SK-N-SH treated with all-trans-retinoic acid at 6 μM for 48 hours (cell line): ENCODE results near the gene DHCR24.

Experiments
- ATAC-seq: fragments of 200-7000 bp; cut with Tn5 transposase; 3 replicates; pipeline ENCODE4 v1.9.1; 2020; ENCODE audit warnings: mild to moderate bottlenecking, moderate library complexity
- ARNTL ChIP-seq: fragments of 450-650 bp; formaldehyde crosslinking; IDR thresholded peaks from 2 replicates; pipeline ENCODE4 v1.5.0; 2020; ENCODE audit warnings: low read depth, mild to moderate bottlenecking, moderate library complexity, borderline replicate concordance
- BACH2 ChIP-seq: fragments of 250-450 bp; sonication (Bioruptor Pico); IDR thresholded peaks from 2 replicates; pipeline ENCODE4 v1.9.0; 2021; ENCODE audit warnings: mild to moderate bottlenecking, borderline replicate concordance
- CREB5 ChIP-seq: fragments of 250-450 bp; sonication (Bioruptor Pico); IDR thresholded peaks from 2 replicates; pipeline ENCODE4 v1.5.1; 2020; ENCODE audit warnings: low read depth, mild to moderate bottlenecking, moderate library complexity
- CSDC2 ChIP-seq: fragments of 250-450 bp; sonication (Bioruptor Pico); IDR thresholded peaks from 2 replicates; pipeline ENCODE4 v1.5.0; 2020; ENCODE audit warnings: mild to moderate bottlenecking, moderate library complexity
- ISL1 ChIP-seq: fragments of 250-450 bp; sonication (Bioruptor Pico); IDR thresholded peaks from 2 replicates; pipeline ENCODE4 v2.1.2; 2022; ENCODE audit warnings: mild to moderate bottlenecking, moderate library complexity
- OSR1 ChIP-seq: fragments of 250-450 bp; sonication (Bioruptor Pico); IDR thresholded peaks from 2 replicates; pipeline ENCODE4 v1.8.0; 2022; ENCODE audit warnings: moderate library complexity, mild to moderate bottlenecking, inconsistent platforms
- PPARA ChIP-seq: fragments of 250-450 bp; sonication (Bioruptor Pico); IDR thresholded peaks from 2 replicates; pipeline ENCODE4 v1.5.0; 2020; ENCODE audit warnings: mild to moderate bottlenecking, borderline replicate concordance
- RARB ChIP-seq: fragments of 250-450 bp; sonication (Bioruptor Pico); IDR thresholded peaks from 2 replicates; pipeline ENCODE4 v1.8.0; 2021; ENCODE audit warnings: mild to moderate bottlenecking, moderate library complexity
- TCF4 ChIP-seq: fragments of 250-450 bp; sonication (Bioruptor Pico); IDR thresholded peaks from 2 replicates; pipeline ENCODE4 v1.8.0; 2021; ENCODE audit warnings: mild to moderate bottlenecking, moderate library complexity, borderline replicate concordance
- TSHZ2 ChIP-seq: fragments of 250-450 bp; sonication (Bioruptor Pico); IDR thresholded peaks from 2 replicates; pipeline ENCODE4 v1.5.0; 2020; ENCODE audit warnings: mild to moderate bottlenecking, moderate library complexity
- ZFP30 ChIP-seq: fragments of 450-650 bp; formaldehyde crosslinking; IDR thresholded peaks from 2 replicates; pipeline ENCODE4 v1.5.0; 2022; ENCODE audit warnings: mild to moderate bottlenecking, moderate library complexity
- TF ChIP-seq, protein P1 (sequence below): fragments of 250-450 bp; sonication (Bioruptor Pico); IDR thresholded peaks from 2 replicates; pipeline ENCODE4 v1.8.0; 2021; ENCODE audit warnings: low read depth, mild to moderate bottlenecking, moderate library complexity, borderline replicate concordance
- TF ChIP-seq, protein P2 (sequence below): fragments of 250-450 bp; sonication (Bioruptor Pico); IDR thresholded peaks from 2 replicates; pipeline ENCODE4 v1.8.0; 2020; ENCODE audit warnings: mild to moderate bottlenecking, moderate library complexity, borderline replicate concordance

DHCR24 gene

GRCh38 chr1:54800899-54801759 is 85.9 kb downstream of the DHCR24 start, which contains the start of gene TTC22:
TSS of gene TTC22 (minus strand) at chr1:54801323. CDS start at chr1:54801163, 160 bp downstream.
- no peak for ATAC-seq
- TF ChIP-seq, protein P1, sequence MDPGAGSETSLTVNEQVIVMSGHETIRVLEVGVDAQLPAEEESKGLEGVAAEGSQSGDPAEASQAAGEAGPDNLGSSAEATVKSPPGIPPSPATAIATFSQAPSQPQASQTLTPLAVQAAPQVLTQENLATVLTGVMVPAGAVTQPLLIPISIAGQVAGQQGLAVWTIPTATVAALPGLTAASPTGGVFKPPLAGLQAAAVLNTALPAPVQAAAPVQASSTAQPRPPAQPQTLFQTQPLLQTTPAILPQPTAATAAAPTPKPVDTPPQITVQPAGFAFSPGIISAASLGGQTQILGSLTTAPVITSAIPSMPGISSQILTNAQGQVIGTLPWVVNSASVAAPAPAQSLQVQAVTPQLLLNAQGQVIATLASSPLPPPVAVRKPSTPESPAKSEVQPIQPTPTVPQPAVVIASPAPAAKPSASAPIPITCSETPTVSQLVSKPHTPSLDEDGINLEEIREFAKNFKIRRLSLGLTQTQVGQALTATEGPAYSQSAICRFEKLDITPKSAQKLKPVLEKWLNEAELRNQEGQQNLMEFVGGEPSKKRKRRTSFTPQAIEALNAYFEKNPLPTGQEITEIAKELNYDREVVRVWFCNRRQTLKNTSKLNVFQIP (CRISPR knock-in tag) = no peak
- TF ChIP-seq ARNTL (CRISPR knock-in tag) = no peak
- no peak for TF ChIP-seq CREB5 (CRISPR knock-in tag)
- TF ChIP-seq BACH2 (CRISPR knock-in tag) = no peak
- no peak for TF ChIP-seq PPARA (CRISPR knock-in tag)
- TF ChIP-seq RARB (CRISPR knock-in tag) = no peak
- no peak for TF ChIP-seq TCF4

DNA sequence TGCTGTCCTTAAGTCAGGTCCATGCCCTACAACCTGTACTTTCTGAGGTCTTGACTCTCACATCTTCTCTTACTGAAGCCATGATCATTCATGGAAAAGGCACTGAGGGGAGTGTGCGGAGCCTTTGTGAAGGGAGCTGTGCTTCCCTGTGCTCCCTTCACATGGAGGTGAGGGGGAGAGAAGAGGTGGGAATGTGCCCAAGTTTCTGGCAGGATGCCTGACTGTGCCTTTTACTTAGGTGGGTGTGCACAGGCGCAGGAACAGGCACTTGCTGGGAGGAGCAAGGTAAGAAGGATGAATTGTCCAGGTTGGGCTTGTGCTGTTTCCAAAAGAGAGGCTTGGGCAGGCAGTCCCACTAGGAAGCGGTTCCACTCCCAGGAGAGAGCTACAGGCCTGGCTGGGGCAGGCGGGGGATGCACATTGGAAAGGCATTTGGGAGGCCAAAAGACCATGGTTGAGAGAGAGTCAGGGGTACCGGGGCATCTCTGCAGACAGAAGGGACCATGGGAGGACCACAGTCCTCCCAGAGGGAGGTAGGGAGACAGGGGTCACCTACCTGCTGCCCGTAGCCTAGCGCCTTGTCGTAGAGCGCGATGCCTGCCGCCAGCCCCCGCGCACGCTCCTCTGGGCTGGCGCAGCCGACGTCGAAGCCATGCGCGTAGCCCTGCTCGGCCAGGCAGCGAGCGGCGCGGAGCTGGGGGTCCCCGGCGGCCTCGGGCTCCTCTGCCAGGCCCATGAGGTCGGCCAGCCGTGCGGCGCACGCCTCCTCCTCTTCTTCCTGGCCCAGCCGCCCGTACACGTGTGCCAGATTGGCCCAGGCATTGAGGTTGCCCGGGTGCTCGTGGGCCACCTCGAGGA is 86.7 kb downstream of the DHCR24 start:
- no peak for ATAC-seq
- TF ChIP-seq ISL1 (CRISPR knock-in tag) = no peak
- TF ChIP-seq TSHZ2 (CRISPR knock-in tag) = no peak
- TF ChIP-seq OSR1 (CRISPR knock-in tag) = no peak
- TF ChIP-seq, protein P2, sequence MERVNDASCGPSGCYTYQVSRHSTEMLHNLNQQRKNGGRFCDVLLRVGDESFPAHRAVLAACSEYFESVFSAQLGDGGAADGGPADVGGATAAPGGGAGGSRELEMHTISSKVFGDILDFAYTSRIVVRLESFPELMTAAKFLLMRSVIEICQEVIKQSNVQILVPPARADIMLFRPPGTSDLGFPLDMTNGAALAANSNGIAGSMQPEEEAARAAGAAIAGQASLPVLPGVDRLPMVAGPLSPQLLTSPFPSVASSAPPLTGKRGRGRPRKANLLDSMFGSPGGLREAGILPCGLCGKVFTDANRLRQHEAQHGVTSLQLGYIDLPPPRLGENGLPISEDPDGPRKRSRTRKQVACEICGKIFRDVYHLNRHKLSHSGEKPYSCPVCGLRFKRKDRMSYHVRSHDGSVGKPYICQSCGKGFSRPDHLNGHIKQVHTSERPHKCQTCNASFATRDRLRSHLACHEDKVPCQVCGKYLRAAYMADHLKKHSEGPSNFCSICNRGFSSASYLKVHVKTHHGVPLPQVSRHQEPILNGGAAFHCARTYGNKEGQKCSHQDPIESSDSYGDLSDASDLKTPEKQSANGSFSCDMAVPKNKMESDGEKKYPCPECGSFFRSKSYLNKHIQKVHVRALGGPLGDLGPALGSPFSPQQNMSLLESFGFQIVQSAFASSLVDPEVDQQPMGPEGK (CRISPR knock-in tag) = no peak
- TF ChIP-seq ZFP30 (CRISPR knock-in tag) = no peak
- no peak for TF ChIP-seq CSDC2 (CRISPR knock-in tag)
